ENCODE data around the gene UNC13A. TPM values are rescaled to one million over a fixed set of nuclear protein-coding genes. Genes with fewer than 3 reads are reported as not detected.

UNC13A gene
- total and polyA plus RNA-seq, 7 donors, result under 0.01 to 0.83 (median 0.60) TPM

DNA sequence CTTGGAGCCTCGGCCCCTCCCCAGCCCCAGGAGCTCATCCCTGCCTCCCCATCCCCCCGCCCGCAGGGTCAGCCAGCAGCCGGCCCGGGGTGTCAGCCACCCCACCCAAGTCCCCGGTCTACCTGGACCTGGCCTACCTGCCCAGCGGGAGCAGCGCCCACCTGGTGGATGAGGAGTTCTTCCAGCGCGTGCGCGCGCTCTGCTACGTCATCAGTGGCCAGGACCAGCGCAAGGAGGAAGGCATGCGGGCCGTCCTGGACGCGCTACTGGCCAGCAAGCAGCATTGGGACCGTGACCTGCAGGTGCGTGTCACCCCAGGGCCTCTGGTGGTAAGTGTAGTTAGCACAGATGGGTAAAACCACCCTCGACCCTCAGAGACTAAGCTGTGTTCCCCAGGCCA, 45.0 kb upstream of the UNC13A start:
- no peak overlapping the region for H3K27ac ChIP-seq
- 96 to 97% methylated on average over 22 of the region's 22 CpGs for WGBS, 2 donors
- no peaks in the 10 kb centered on the region for H3K4me1 ChIP-seq
- H3K36me3 ChIP-seq, result peaks cover 8 to 92% (median 45%) of the 10 kb centered on the region in 4 donors
- H3K4me3 ChIP-seq, result no peak overlapping the region
- TF ChIP-seq EP300 (IDR thresholded peaks at IDR 0.05), result no peak
- TF ChIP-seq, protein P1, sequence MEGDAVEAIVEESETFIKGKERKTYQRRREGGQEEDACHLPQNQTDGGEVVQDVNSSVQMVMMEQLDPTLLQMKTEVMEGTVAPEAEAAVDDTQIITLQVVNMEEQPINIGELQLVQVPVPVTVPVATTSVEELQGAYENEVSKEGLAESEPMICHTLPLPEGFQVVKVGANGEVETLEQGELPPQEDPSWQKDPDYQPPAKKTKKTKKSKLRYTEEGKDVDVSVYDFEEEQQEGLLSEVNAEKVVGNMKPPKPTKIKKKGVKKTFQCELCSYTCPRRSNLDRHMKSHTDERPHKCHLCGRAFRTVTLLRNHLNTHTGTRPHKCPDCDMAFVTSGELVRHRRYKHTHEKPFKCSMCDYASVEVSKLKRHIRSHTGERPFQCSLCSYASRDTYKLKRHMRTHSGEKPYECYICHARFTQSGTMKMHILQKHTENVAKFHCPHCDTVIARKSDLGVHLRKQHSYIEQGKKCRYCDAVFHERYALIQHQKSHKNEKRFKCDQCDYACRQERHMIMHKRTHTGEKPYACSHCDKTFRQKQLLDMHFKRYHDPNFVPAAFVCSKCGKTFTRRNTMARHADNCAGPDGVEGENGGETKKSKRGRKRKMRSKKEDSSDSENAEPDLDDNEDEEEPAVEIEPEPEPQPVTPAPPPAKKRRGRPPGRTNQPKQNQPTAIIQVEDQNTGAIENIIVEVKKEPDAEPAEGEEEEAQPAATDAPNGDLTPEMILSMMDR (IDR thresholded peaks at IDR 0.05), result no peak
- TF ChIP-seq POLR2A (IDR thresholded peaks at IDR 0.05), result no peak
- TF ChIP-seq POLR2AphosphoS5 (IDR thresholded peaks at IDR 0.05), result no peak
- no peaks in the 10 kb centered on the region for H3K27me3 ChIP-seq
- intact Hi-C loops (cut with DNase I), result no loop called here
- H3K9me3 ChIP-seq, result no peaks in the 10 kb centered on the region
- no peak for DNase-seq

DNA sequence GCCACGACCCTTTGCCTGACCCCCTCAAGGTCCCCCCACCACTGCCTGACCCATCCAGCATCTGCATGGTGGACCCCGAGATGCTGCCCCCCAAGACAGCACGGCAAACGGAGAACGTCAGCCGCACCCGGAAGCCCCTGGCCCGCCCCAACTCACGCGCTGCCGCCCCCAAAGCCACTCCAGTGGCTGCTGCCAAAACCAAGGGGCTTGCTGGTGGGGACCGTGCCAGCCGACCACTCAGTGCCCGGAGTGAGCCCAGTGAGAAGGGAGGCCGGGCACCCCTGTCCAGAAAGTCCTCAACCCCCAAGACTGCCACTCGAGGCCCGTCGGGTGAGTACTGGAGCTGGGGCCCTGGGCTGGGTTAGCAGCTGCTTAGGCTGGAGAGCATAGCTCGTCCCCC, 39.7 kb upstream of the UNC13A start:
- TF ChIP-seq EP300 (IDR thresholded peaks at IDR 0.05), result no peak
- TF ChIP-seq POLR2AphosphoS5 (IDR thresholded peaks at IDR 0.05), result no peak
- TF ChIP-seq, protein P1 (IDR thresholded peaks at IDR 0.05), result no peak
- no peak for TF ChIP-seq POLR2A (IDR thresholded peaks at IDR 0.05)
- intact Hi-C loops (cut with DNase I), result no loop called here

DNA sequence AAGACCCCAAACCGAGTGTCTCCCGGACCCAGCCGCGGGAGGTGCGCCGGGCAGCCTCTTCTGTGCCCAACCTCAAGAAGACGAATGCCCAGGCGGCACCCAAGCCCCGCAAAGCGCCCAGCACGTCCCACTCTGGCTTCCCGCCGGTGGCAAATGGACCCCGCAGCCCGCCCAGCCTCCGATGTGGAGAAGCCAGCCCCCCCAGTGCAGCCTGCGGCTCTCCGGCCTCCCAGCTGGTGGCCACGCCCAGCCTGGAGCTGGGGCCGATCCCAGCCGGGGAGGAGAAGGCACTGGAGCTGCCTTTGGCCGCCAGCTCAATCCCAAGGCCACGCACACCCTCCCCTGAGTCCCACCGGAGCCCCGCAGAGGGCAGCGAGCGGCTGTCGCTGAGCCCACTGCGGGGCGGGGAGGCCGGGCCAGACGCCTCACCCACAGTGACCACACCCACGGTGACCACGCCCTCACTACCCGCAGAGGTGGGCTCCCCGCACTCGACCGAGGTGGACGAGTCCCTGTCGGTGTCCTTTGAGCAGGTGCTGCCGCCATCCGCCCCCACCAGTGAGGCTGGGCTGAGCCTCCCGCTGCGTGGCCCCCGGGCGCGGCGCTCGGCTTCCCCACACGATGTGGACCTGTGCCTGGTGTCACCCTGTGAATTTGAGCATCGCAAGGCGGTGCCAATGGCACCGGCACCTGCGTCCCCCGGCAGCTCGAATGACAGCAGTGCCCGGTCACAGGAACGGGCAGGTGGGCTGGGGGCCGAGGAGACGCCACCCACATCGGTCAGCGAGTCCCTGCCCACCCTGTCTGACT, 39.0 kb upstream of the UNC13A start:
- TF ChIP-seq POLR2A (IDR thresholded peaks at IDR 0.05) (no peak), POLR2AphosphoS5 (IDR thresholded peaks at IDR 0.05) (no peak), EP300 (IDR thresholded peaks at IDR 0.05) (no peak)
- TF ChIP-seq, protein P1 (IDR thresholded peaks at IDR 0.05), result no peak
- H3K36me3 ChIP-seq, result peaks cover 27 to 86% (median 56%) of the 10 kb centered on the region in 4 donors
- DNase-seq, result no peak
- H3K4me1 ChIP-seq, result peaks cover 0 to 7% (median 4%) of the 10 kb centered on the region in 4 donors
- intact Hi-C loops (cut with DNase I), result no loop called here
- 87 to 91% methylated on average over 62 of the region's 62 CpGs for WGBS, 2 donors
- no peak overlapping the region for H3K27ac ChIP-seq
- no peak overlapping the region for H3K4me3 ChIP-seq
- H3K9me3 ChIP-seq, result no peaks in the 10 kb centered on the region
- H3K27me3 ChIP-seq, result no peaks in the 10 kb centered on the region

More for the DNA sequence above, 39.7 kb upstream of the UNC13A start:
- H3K36me3 ChIP-seq, result peaks cover 27 to 91% (median 56%) of the 10 kb centered on the region in 4 donors
- H3K9me3 ChIP-seq, result no peaks in the 10 kb centered on the region
- H3K27me3 ChIP-seq, result no peaks in the 10 kb centered on the region
- 95 to 96% methylated on average over 19 of the region's 19 CpGs for WGBS, 2 donors
- no peak overlapping the region for H3K4me3 ChIP-seq
- H3K4me1 ChIP-seq, result peaks cover 0 to under 1% (median 0%) of the 10 kb centered on the region in 4 donors
- H3K27ac ChIP-seq, result no peak overlapping the region
- no peak for DNase-seq

DNA sequence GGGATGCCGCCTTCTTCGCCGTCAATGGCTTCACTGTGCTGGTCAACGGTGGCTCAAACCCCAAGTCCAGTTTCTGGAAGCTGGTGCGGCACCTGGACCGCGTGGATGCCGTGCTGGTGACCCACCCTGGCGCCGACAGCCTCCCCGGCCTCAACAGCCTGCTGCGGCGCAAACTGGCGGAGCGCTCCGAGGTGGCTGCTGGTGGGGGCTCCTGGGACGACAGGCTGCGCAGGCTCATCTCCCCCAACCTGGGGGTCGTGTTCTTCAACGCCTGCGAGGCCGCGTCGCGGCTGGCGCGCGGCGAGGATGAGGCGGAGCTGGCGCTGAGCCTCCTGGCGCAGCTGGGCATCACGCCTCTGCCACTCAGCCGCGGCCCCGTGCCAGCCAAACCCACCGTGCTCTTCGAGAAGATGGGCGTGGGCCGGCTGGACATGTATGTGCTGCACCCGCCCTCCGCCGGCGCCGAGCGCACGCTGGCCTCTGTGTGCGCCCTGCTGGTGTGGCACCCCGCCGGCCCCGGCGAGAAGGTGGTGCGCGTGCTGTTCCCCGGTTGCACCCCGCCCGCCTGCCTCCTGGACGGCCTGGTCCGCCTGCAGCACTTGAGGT, 38.1 kb upstream of the UNC13A start:
- Histone ChIP-seq H3K4me1 (peaks cover 0 to 15% (median 13%) of the 10 kb centered on the region in 4 donors), H3K27me3 (no peaks in the 10 kb centered on the region), H3K27ac (no peak overlapping the region), H3K4me3 (no peak overlapping the region), H3K36me3 (peaks cover 27 to 76% (median 54%) of the 10 kb centered on the region in 4 donors), H3K9me3 (no peaks in the 10 kb centered on the region)
- TF ChIP-seq POLR2A (IDR thresholded peaks at IDR 0.05) (no peak), POLR2AphosphoS5 (IDR thresholded peaks at IDR 0.05) (no peak), EP300 (IDR thresholded peaks at IDR 0.05) (no peak)
- TF ChIP-seq, protein P1 (IDR thresholded peaks at IDR 0.05), result no peak
- intact Hi-C loops (cut with DNase I), result no loop called here
- 95 to 96% methylated on average over 59 of the region's 59 CpGs for WGBS, 2 donors
- DNase-seq, result no peak

Measured in sigmoid colon (tissue), 7 donors.